K562 (cell line): ENCODE data around the gene ZNF837. TPM values are rescaled to one million over a fixed set of nuclear protein-coding genes. Genes with fewer than 3 reads are reported as not detected.

ENCODE experiments used
- CBFB ChIP-seq: sonication (generic); formaldehyde crosslinking; IDR thresholded peaks from 2 replicates; pipeline ENCODE4 v1.4.0; 2020; ENCODE audit warnings: mild to moderate bottlenecking, missing genetic modification reagents
- FIP1L1 ChIP-seq: fragments of 200-400 bp; formaldehyde crosslinking; IDR thresholded peaks from 2 replicates; pipeline ENCODE4 v1.6.1; 2018; ENCODE audit warnings: mild to moderate bottlenecking, low read depth, low read length; ENCODE audit not compliant: poor library complexity, severe bottlenecking
- GABPB1 ChIP-seq: sonication (generic); formaldehyde crosslinking; IDR thresholded peaks from 2 replicates; pipeline ENCODE4 v1.8.0; 2022; ENCODE audit warnings: mild to moderate bottlenecking, missing genetic modification reagents
- GTF3C2 ChIP-seq: IDR thresholded peaks from 3 replicates; pipeline ENCODE4 v1.6.1; 2011; ENCODE audit warnings: borderline replicate concordance, mild to moderate bottlenecking, moderate library complexity; ENCODE audit not compliant: insufficient read length; ENCODE audit errors: extremely low read depth
- KLF1 ChIP-seq: fragments of 450-650 bp; IDR thresholded peaks from 2 replicates; pipeline ENCODE4 v1.6.1; 2016; ENCODE audit warnings: missing genetic modification characterization, missing compliant biosample characterization
- NR2F6 ChIP-seq: fragments of 450-650 bp; formaldehyde crosslinking; IDR thresholded peaks from 2 replicates; pipeline ENCODE4 v1.4.0; 2020; ENCODE audit warnings: mild to moderate bottlenecking
- NRF1 ChIP-seq, 2 experiments: fragments of 450-650 bp; IDR thresholded peaks in 1 of 2; conservative IDR thresholded peaks in 1 of 2; 2 replicates each; pipeline ENCODE4 v1.6.1; 2014; ENCODE audit warnings: mild to moderate bottlenecking in 2 of 2
- TBP ChIP-seq: optimal IDR thresholded peaks from 2 replicates; pipeline ENCODE3; 2011; ENCODE audit warnings: low read depth, low read length, improper control_type of control experiment
- TFAM ChIP-seq: fragments of 250-450 bp; sonication (Bioruptor Pico); conservative IDR thresholded peaks from 2 replicates; pipeline ENCODE4 v1.5.0; 2021; ENCODE audit warnings: mild to moderate bottlenecking, moderate library complexity
- YY1 ChIP-seq, 3 experiments: IDR thresholded peaks; 2 replicates each; pipeline ENCODE4 v1.6.1; 2011; ENCODE audit warnings: low read length in 2 of 3, mild to moderate bottlenecking in 2 of 3, moderate library complexity in 2 of 3, borderline replicate concordance in 1 of 3, control low read depth in 1 of 3, low read depth in 1 of 3; ENCODE audit not compliant: insufficient read depth in 3 of 3, insufficient replicate concordance in 2 of 3, control insufficient read depth in 1 of 3, insufficient read length in 1 of 3; ENCODE audit errors: extremely low read depth in 1 of 3
- ZBTB40 ChIP-seq, 2 experiments: fragments of 450-650 bp in 1 of 2; sonication (generic) in 1 of 2; formaldehyde crosslinking in 1 of 2; IDR thresholded peaks; 2 replicates each; pipeline versions ENCODE4 v1.7.1 to v1.9.0; 2016 to 2022; ENCODE audit warnings: inconsistent platforms in 1 of 2, mild to moderate bottlenecking in 1 of 2, missing genetic modification reagents in 1 of 2
- ZFP1 ChIP-seq: fragments of 450-650 bp; formaldehyde crosslinking; IDR thresholded peaks from 2 replicates; pipeline ENCODE4 v1.4.0; 2020; ENCODE audit warnings: mild to moderate bottlenecking, mixed read lengths
- ZNF217 ChIP-seq: sonication (generic); formaldehyde crosslinking; IDR thresholded peaks from 2 replicates; pipeline ENCODE4 v1.8.0; 2022; ENCODE audit warnings: mild to moderate bottlenecking, missing genetic modification reagents
- ZNF316 ChIP-seq: fragments of 450-650 bp; IDR thresholded peaks from 2 replicates; pipeline ENCODE4 v1.6.1; 2016
- polyA plus RNA-seq, 8 experiments: library from polyadenylated mRNA; depleted of rRNA in 4 of 8; stranded (reverse) in 5 of 8; unstranded in 3 of 8; fragments of >200 nt; fragmentation: Nextera tagmentation in 2 of 8; fragmentation: Illumina TruSeq in 1 of 8; extraction: Ambion mirVana in 2 of 8; extraction: Trizol in 1 of 8; gene quantifications; 2 replicates each; pipeline versions ENCODE4 v1.2.1 to v1.2.3, GENCODE V29; 2011 to 2014; ENCODE audit warnings: inconsistent platforms in 1 of 8, missing spikeins in 1 of 8
- total RNA-seq, 7 experiments: library from RNA; depleted of rRNA in 6 of 7; stranded (reverse); fragments of >200 nt in 6 of 7; fragmentation: Illumina TruSeq in 2 of 7; extraction: Trizol in 2 of 7; gene quantifications; 2 replicates each; pipeline versions ENCODE4 v1.2.1 to v1.2.3, GENCODE V29; 2011 to 2021; ENCODE audit warnings: low replicate concordance in 1 of 7

Gene ZNF837
- total and polyA plus RNA-seq, 9 of the 15 experiments (the other 6 are each of a cell fraction or from before 2014, with no cell fraction given): 0.11 to 2.1 (median 0.57) TPM; not detected in 4

GRCh38 chr19:58400916-58401839 is 20.3 kb upstream of the ZNF837 start (continued):
- TF ChIP-seq GTF3C2 (no peak), ZBTB40 (IDR thresholded peaks at IDR 0.05) (peak; percentile 61), ZBTB40 (CRISPR knock-in tag; IDR thresholded peaks at IDR 0.05) (no peak), GABPB1 (CRISPR knock-in tag) (no peak; the same call in 1 of the 2 replicates), YY1 (IDR thresholded peaks at IDR 0.05; ENCODE audit: borderline replicate concordance in 1 of 3, control insufficient read depth in 1 of 3, extremely low read depth in 1 of 3, insufficient read depth in 3 of 3, insufficient read length in 1 of 3, insufficient replicate concordance in 2 of 3, low read depth in 1 of 3, low read length in 2 of 3) (peak; percentile 52 to 75 (median 73)), NR2F6 (no peak), ZFP1 (CRISPR knock-in tag) (no peak), TBP (peak; percentile 93), CBFB (CRISPR knock-in tag) (no peak), TFAM (CRISPR knock-in tag) (no peak), KLF1 (tag) (no peak), FIP1L1 (peak; percentile 72), NRF1 (conservative IDR thresholded peaks at IDR 0.05 in 1 of 2, IDR thresholded peaks at IDR 0.05 in 1 of 2) (peak; percentile 95 to 96), ZNF316 (no peak), ZNF217 (CRISPR knock-in tag) (no peak)
